C4-2B (cell line): ENCODE measurements around the gene SLC9A9.

Experiments
- CTCF ChIP-seq: fragments of 450-650 bp; conservative IDR thresholded peaks from 2 replicates; pipeline ENCODE4 v1.5.1; 2017; ENCODE audit warnings: mild to moderate bottlenecking
- ZFX ChIP-seq: fragments of 450-650 bp; IDR thresholded peaks from 2 replicates; pipeline ENCODE4 v1.6.1; 2017

- TF ChIP-seq CTCF (no peak), ZFX (no peak)
Observed at GRCh38 chr3:143771939-143772338, 76.3 kb downstream of the SLC9A9 start.
